GM19099 (cell line): ENCODE measurements around the gene PTPRN2.

Experiments used
- POLR2A ChIP-seq: IDR thresholded peaks from 3 replicates; pipeline ENCODE4 v1.6.1; 2011; ENCODE audit warnings: low read depth; ENCODE audit not compliant: insufficient read length; ENCODE audit errors: extremely low read depth

Gene PTPRN2

GRCh38 chr7:158161194-158161593 lies 426.4 kb downstream of the PTPRN2 start:
- TF ChIP-seq POLR2A, result no peak

DNA sequence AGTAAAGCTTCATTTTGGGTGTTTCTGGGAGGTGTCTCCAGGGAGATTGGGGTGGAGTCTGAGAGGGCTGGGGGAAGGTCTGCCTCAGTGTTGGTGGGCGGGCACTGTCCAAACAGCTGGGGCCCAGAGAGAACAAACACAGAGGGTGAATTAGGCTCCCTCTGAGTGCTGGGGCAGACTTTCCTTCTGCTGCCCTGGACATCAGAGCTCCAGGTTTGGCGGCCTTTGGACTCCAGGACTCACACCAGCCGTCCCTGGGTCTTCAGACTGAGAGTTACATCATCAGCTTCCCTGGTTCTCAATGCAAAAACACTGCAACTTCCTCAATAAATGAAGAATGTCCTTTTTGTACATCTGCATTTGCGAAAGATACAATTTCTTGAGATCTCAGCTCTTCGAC lies 427.4 kb downstream of the PTPRN2 start:
- no peak for TF ChIP-seq POLR2A

- no peak for TF ChIP-seq POLR2A
These were observed 430.2 kb downstream of the PTPRN2 start for GRCh38 chr7:158157460-158157859.

GRCh38 chr7:158150234-158150633 lies 437.4 kb downstream of the PTPRN2 start:
- no peak for TF ChIP-seq POLR2A

DNA sequence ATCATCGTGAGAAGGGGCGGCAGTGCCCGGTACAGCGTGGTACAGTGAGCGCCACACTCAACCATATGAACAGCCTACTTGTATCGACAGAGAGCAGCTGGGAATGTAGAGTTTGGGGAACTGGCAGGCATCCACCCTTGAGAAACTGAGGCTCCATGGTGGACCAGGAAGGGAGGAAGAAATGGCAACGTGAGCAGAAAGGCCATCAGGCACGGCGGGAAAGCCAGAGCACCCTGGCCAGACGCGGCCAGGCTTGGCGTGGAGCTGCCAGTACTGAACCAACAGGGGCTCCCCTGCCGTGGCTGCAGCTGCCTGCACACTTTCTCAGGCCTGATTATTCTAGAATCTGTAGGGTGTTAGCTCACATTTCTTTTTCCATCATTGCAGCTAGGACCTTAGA lies 442.3 kb downstream of the PTPRN2 start:
- TF ChIP-seq POLR2A, result no peak

- TF ChIP-seq POLR2A, result no peak
These were observed 444.2 kb downstream of the PTPRN2 start for GRCh38 chr7:158143196-158144120.

GRCh38 chr7:158142657-158143056 lies 445.0 kb downstream of the PTPRN2 start:
- no peak for TF ChIP-seq POLR2A

DNA sequence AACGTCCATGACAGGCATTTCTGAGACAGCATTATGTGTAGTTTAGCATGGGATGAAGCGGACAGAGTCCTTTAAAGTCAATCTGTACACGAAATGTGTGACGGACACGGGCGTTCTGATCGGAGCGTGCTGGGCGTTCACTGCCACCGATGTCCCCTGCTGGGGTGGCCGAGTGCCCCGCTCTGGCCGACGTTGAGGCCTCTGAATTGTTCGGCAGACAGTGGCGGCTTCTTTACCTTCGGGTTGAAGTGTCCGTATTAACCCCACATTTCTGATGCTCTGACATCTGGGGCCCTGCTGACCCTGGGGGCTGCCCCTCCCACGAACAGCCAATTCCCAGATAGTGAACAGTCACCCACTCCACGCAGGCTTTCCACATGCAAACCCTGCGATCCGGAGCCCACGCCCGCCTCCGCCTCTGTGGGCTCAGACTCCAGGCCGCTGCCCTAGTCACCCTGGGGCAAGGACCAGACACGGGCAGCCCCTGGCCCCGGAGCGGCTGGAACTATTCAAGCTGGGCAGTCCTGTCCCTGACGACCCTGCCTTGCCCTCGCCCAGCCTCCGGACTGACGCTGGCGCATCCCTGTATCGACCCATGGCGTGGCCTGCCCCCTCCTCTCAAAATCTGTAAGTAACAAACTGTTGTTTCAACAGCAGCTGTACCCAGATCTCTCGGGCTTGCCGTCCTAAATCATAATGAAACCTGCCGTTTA lies 445.7 kb downstream of the PTPRN2 start:
- no peak for TF ChIP-seq POLR2A

- no peak for TF ChIP-seq POLR2A
These were observed 446.4 kb downstream of the PTPRN2 start for GRCh38 chr7:158141221-158141582.

DNA sequence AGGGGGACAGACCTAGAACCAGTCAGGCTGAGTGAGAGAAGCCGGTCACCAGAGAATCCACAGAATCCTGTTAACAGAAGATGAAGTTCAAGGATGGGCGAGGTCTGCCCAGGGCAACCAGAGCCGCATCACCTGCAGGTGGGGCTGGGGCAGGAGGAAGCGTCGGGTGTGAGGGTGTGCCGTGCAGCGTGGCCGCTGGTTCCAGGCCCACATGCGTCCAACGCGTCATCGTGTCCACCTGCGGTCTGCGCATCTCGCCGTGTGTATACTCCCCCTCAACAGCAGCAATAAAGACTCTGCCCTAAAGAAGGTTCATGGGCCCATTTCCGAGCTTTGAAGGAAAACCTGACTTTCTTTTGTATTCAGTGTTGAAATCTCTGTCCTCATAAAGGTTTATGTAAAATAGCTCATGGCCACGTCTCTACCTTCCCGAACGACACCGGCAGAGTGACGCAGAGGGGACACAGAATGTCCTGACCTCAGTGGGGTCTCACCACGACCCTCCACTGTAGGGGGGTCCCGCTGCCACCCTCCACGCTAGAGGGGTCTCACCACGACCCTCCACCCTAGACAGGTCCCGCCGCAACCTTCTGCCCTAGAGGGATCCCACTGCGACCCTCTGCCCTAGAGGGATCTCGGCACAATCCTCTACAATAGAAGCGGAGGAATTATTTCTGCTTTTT lies 446.9 kb downstream of the PTPRN2 start:
- no peak for TF ChIP-seq POLR2A

- no peak for TF ChIP-seq POLR2A
These were observed 448.1 kb downstream of the PTPRN2 start for GRCh38 chr7:158139499-158139898.

DNA sequence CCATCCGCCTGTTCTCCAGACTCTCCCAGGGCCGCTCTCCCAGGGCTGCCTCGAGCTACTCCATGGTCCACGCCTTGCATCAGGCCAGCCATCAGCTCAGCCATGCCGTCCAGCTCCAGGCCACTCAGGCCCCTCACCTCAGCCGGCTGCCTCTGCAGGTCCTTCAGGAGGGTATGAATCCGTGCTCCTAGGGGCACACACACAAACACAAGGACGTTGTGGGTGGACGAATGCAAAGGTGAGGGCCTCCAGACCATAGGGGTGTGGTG lies 449.4 kb downstream of the PTPRN2 start:
- no peak for TF ChIP-seq POLR2A

DNA sequence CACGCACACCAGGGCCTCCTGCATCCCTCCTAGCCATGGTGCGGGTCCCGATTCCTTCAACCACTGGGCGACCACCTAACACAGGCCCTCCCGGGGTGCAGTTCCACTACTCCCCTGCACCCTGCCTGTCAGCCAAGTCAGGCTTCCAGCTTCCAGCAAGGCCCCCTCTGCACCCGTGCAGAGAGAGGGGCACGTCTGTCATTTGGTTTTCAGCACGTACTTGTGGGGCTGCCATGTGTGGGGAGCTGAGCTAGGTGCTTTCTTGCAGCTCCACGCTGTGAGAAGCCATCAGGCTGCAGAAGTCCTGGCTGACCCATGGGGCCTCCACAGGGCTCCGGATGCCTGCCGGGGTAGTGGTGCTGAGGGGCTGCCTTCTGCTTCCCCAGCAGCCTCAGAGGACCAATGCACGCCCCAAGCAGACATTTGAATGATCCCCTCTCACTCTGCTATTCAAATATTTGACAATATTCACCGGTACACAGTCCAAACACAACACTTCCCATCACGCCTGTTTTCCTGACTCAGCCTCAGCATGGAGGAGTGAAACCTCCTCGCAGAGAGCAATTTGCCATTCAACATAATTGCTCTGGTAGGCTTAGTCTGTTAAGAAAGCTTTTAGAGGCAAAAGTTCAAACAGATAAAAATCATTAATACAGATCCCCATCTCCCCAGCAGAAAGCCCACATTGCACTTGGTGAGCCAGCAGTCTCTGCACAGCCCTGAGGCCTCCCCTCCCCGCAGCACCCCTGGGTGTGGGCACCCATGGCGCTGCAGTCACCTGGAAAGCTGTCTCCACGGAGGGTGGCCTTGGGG lies 449.9 kb downstream of the PTPRN2 start:
- TF ChIP-seq POLR2A, result no peak

- no peak for TF ChIP-seq POLR2A
These were observed 451.7 kb downstream of the PTPRN2 start for GRCh38 chr7:158135931-158136330.

GRCh38 chr7:158134824-158135223 lies 452.8 kb downstream of the PTPRN2 start:
- TF ChIP-seq POLR2A, result no peak
